Mesodermal cell (in vitro differentiated cells): ENCODE data around the gene SUDS3.

Source experiments
- H3K27ac ChIP-seq: 2 replicates; pipeline ENCODE4 v1.7.0; 2013; ENCODE audit warnings: mild to moderate bottlenecking, low read depth, low read length, moderate library complexity; ENCODE audit not compliant: severe bottlenecking
- H3K36me3 ChIP-seq: 2 replicates; pipeline ENCODE4 v1.7.1; 2013; ENCODE audit warnings: mild to moderate bottlenecking, low read length, moderate library complexity; ENCODE audit not compliant: control insufficient read depth, insufficient read depth
- H3K4me1 ChIP-seq: one replicate; pipeline ENCODE4 v1.7.1; 2013; ENCODE audit warnings: mild to moderate bottlenecking, low read length; ENCODE audit not compliant: insufficient read depth, control insufficient read depth, poor library complexity, severe bottlenecking
- H3K4me3 ChIP-seq: 2 replicates; pipeline ENCODE4 v1.7.0; 2013; ENCODE audit warnings: low read length, control low read depth, mild to moderate bottlenecking; ENCODE audit not compliant: insufficient read depth, poor library complexity, severe bottlenecking; ENCODE audit errors: extremely low read depth
- H3K9me3 ChIP-seq: 2 replicates; pipeline ENCODE4 v1.7.1; 2013; ENCODE audit warnings: mild to moderate bottlenecking, low read length, moderate library complexity; ENCODE audit not compliant: control insufficient read depth
- WGBS, 2 experiments: methylation state at CpG; one replicate each; pipeline ENCODE4 v1.1.5; 2013; ENCODE audit warnings: missing lambda C conversion rate in 2 of 2; ENCODE audit not compliant: insufficient coverage in 2 of 2; 5-methylcytosine and 5-hydroxymethylcytosine counted together

Gene SUDS3

GRCh38 chr12:118372541-118373495, 3.5 kb upstream of the SUDS3 start, which contains the start of gene TAOK3:
TAOK3 (minus strand) TSS chr12:118372907; CDS start chr12:118255567, 117,340 bp downstream.
- 0 to 1% methylated on average over 52 to 62 of the region's 75 CpGs for WGBS, 2 experiments
- H3K36me3 ChIP-seq = no peaks in the 10 kb centered on the region
- H3K27ac ChIP-seq = peak within 1 kb of the TSS; percentile 66

GRCh38 chr12:118373616-118374015, 2.7 kb upstream of the SUDS3 start:
- Histone ChIP-seq H3K4me1 (no peaks in the 10 kb centered on the region), H3K9me3 (no peaks in the 10 kb centered on the region), H3K27ac (no peak overlapping the region), H3K36me3 (no peaks in the 10 kb centered on the region), H3K4me3 (peak overlapping the region; percentile 93)
- 84 to 89% methylated on average over 3 to 5 of the region's 5 CpGs for WGBS, 2 experiments

More at GRCh38 chr12:118372541-118373495, 3.5 kb upstream of the SUDS3 start, which contains the start of gene TAOK3:
- H3K4me1 ChIP-seq = no peaks in the 10 kb centered on the region
- no peaks in the 10 kb centered on the region for H3K9me3 ChIP-seq
- peak within 1 kb of the TSS; percentile 93 for H3K4me3 ChIP-seq

- WGBS, 2 experiments = 93 to 94% methylated on average over 10 of the region's 14 CpGs
- H3K36me3 ChIP-seq = peaks cover 5% of the 10 kb centered on the region
- no peaks in the 10 kb centered on the region for H3K9me3 ChIP-seq
- no peak overlapping the region for H3K4me3 ChIP-seq
- H3K27ac ChIP-seq = no peak overlapping the region
- H3K4me1 ChIP-seq = no peaks in the 10 kb centered on the region
These were observed 2.1 kb upstream of the SUDS3 start for GRCh38 chr12:118374126-118374725.

- no peak overlapping the region for H3K27ac ChIP-seq
- WGBS, 2 experiments = no CpG with 5 or more reads among the region's 5 CpGs
These were observed 1.4 kb upstream of the SUDS3 start for GRCh38 chr12:118374909-118375308.

GRCh38 chr12:118375348-118375747, 1.0 kb upstream of the SUDS3 start:
- no peaks in the 10 kb centered on the region for H3K9me3 ChIP-seq
- no peaks in the 10 kb centered on the region for H3K4me1 ChIP-seq
- no peak overlapping the region for H3K4me3 ChIP-seq
- peaks cover 16% of the 10 kb centered on the region for H3K36me3 ChIP-seq
- H3K27ac ChIP-seq = no peak overlapping the region
- WGBS, 2 experiments = 86 to 93% methylated on average over 8 to 10 of the region's 10 CpGs

More at GRCh38 chr12:118374909-118375308, 1.4 kb upstream of the SUDS3 start:
- Histone ChIP-seq H3K9me3 (no peaks in the 10 kb centered on the region), H3K4me3 (no peak overlapping the region), H3K4me1 (no peaks in the 10 kb centered on the region), H3K36me3 (peaks cover 12% of the 10 kb centered on the region)

GRCh38 chr12:118377021-118377883, 897 bp downstream of the SUDS3 start:
- H3K4me1 ChIP-seq = no peaks in the 10 kb centered on the region

GRCh38 chr12:118377884-118378470, 1.6 kb downstream of the SUDS3 start:
- no peaks in the 10 kb centered on the region for H3K4me1 ChIP-seq
- H3K27ac ChIP-seq = no peak overlapping the region
- WGBS, 2 experiments = 16 to 46% methylated on average over 4 to 5 of the region's 8 CpGs
- H3K9me3 ChIP-seq = no peaks in the 10 kb centered on the region
- peaks cover 38% of the 10 kb centered on the region for H3K36me3 ChIP-seq
- H3K4me3 ChIP-seq = peak overlapping the region; percentile 83

More at GRCh38 chr12:118377021-118377883, 897 bp downstream of the SUDS3 start:
- Histone ChIP-seq H3K36me3 (peaks cover 33% of the 10 kb centered on the region), H3K27ac (no peak overlapping the region), H3K9me3 (no peaks in the 10 kb centered on the region), H3K4me3 (peak overlapping the region; percentile 83)
- 8 to 13% methylated on average over 7 to 8 of the region's 22 CpGs for WGBS, 2 experiments

- peaks cover 87% of the 10 kb centered on the region for H3K36me3 ChIP-seq
These were observed 15.1 kb downstream of the SUDS3 start for GRCh38 chr12:118391424-118391823.

GRCh38 chr12:118391836-118392235, 15.5 kb downstream of the SUDS3 start:
- Histone ChIP-seq H3K4me1 (no peaks in the 10 kb centered on the region), H3K9me3 (no peaks in the 10 kb centered on the region), H3K4me3 (no peak overlapping the region), H3K27ac (no peak overlapping the region), H3K36me3 (peaks cover 87% of the 10 kb centered on the region)
- no CpG with 5 or more reads among the region's 1 CpG for WGBS, 2 experiments

More at GRCh38 chr12:118391424-118391823, 15.1 kb downstream of the SUDS3 start:
- H3K9me3 ChIP-seq = no peaks in the 10 kb centered on the region
- no peaks in the 10 kb centered on the region for H3K4me1 ChIP-seq
- no peak overlapping the region for H3K27ac ChIP-seq
- 100% methylated on average over 1 of the region's 2 CpGs; no CpG with 5 or more reads in 1 of the 2 experiments for WGBS, 2 experiments
- no peak overlapping the region for H3K4me3 ChIP-seq
